HG03060 (cell line): ENCODE data around the gene NT5C.

Source experiments
- ATAC-seq: cut with Tn5 transposase; IDR thresholded peaks from one replicate; pipeline ENCODE4 v1.9.1; 2021; ENCODE audit warnings: low read depth, moderate number of reproducible peaks; ENCODE audit not compliant: unreplicated experiment

NT5C gene

DNA sequence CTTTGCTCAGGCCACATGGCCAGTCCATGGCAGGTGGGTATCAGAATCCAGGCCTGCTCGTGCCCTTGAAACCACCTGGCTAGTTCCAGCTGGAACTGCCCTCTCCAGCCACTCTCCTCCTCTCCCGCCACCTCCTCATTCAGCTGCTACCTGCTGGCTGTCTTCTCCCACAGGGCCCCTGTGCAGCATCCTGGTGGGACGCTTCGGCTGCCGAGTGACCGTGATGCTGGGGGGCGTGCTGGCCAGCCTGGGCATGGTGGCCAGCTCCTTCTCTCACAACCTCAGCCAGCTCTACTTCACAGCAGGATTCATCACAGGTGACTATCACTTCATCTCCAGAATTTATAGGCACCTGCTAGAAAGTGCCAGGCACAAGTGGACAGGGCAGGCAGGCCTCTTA lies 33.7 kb downstream of the NT5C start:
- no peak for ATAC-seq

GRCh38 chr17:75096082-75096625 lies 35.4 kb downstream of the NT5C start:
- no peak for ATAC-seq

DNA sequence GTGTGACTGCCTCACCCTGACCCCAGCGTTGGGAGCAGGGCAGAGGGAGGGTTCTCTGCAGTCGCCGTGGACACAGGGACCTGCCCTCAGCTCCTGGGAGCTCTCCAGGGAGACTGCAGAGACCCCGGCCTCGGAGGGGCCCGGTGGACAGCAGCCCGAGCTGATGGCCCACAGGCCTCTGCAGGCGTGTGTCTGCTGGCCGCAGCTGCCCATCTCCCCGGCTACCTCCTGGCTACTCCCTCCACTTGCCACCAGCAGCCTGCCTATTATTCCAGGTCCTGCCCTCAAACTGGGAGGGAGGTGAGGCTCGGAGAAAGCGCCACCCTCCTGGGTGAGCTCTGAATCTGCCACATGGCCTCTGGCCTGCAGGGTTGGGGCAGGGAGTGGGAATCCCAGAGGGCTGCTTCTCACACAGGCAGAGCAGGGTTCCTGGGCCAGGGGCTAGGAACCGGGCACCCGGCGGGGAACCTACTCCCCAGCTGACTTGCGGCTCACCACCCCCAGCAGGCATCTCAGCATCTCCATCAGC lies 36.6 kb downstream of the NT5C start:
- ATAC-seq = no peak

- no peak for ATAC-seq
Observed at GRCh38 chr17:75093548-75094158, 37.9 kb downstream of the NT5C start.

- ATAC-seq = no peak
Observed at GRCh38 chr17:75091855-75092327, 39.7 kb downstream of the NT5C start.

GRCh38 chr17:75090871-75091854 lies 40.4 kb downstream of the NT5C start:
- no peak for ATAC-seq

- no peak for ATAC-seq
Observed at GRCh38 chr17:75088465-75089417, 42.8 kb downstream of the NT5C start.

DNA sequence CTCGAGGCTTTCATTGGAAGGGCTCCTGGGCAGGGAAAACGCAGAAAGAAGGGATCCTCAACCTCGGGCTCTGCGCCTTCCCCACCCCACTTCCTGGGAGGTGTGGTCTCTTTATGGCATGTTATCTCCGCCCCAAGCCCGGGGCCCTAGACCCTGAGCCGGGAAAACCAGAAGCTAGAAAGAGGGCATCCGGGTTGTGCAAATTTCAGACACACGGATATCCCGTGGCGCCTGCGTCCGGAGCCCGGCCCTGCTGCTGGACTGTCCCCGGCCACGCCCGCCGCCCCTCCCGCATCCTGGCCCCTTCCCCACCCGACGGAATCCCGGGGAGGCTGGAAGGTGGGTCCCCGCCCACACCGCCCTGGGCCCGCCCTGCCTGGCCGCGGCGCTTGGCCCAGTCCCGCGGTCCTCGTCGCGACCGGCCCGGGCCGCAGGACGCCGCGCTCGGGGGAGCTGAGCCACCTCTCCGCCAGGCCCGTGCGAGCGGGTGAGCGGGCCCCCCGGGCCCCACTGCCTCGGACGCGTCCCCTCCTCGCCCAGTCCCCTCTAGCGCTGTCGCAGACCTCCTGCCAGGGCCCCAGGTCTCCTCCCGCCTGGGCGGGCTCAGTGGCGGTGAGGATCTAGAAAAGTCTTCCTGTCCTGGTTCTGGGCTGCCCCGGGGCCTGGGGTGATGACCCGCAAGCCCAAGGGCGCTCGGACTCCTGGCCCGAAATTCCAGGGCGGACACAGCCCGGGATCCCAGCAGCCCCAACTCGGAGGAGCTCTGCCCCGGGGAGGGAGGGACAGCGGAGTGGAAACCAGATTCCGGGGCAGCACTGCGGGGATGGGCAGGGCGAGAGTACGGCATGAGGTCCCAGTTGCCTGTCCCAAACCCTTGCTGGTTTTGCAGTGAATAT lies 43.7 kb downstream of the NT5C start, which contains the start of gene SLC16A5:
Gene SLC16A5 (plus strand): TSS at position 397 of the 896 bp plus-strand sequence. CDS start 5,683 bp downstream, outside the sequence.
- ATAC-seq = no peak

GRCh38 chr17:75087182-75087557 lies 44.4 kb downstream of the NT5C start:
- ATAC-seq = no peak

DNA sequence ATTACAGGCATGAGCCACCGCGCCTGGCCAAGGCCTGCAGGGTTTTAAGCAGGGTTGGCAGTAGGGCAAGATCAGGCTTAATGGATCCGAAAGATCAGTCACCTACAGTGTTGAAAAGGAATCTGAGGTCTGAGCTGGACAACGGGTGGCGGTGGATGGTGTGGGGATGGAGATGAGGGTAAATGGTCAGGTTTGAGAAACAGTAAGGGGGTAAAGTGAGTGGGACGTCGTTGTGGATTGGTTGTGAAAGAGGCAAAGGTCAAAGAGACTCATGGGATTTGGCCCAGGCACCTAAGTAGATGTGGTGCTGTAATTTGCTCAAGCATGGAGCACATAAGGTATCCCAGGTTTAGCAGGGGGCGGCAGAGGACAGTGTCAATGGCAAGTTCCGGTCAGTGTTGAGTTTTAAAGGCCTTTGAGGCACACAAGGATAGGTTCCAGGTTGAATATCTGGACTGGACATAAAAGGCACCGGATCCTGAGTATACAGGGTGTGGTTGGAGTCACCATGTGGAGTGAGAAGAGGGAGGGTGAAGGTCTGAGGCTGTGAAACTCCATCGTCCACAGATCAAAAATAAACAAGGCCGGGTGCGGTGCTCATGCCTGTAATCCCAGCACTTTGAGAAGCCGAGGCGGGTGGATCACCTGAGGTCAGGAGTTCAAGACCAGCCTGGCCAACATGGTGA lies 44.9 kb downstream of the NT5C start:
- ATAC-seq = no peak

GRCh38 chr17:75084039-75084660 lies 47.4 kb downstream of the NT5C start:
- no peak for ATAC-seq

- no peak for ATAC-seq
Observed at GRCh38 chr17:75082683-75083082, 48.9 kb downstream of the NT5C start.

GRCh38 chr17:75081611-75082540 lies 49.7 kb downstream of the NT5C start:
- ATAC-seq = no peak
